ENCODE measurements around the gene MAGI2.

GRCh38 chr7:78179827-78180477, 1273.5 kb downstream of the MAGI2 start:
- TF ChIP-seq PATZ1 (CRISPR knock-in tag; IDR thresholded peaks at IDR 0.05; ENCODE audit: borderline replicate concordance) (no peak), ZNF565 (CRISPR knock-in tag; conservative IDR thresholded peaks at IDR 0.05; ENCODE audit: low read depth) (no peak), ZC3H10 (CRISPR knock-in tag; IDR thresholded peaks at IDR 0.05) (no peak), ARNTL (CRISPR knock-in tag; IDR thresholded peaks at IDR 0.05; ENCODE audit: borderline replicate concordance, low read depth) (no peak)

Measured in SK-N-SH treated with all-trans-retinoic acid at 6 μM for 48 hours (cell line).